HepG2 (cell line): ENCODE measurements around the gene ZCCHC3. TPM values are rescaled to one million over a fixed set of nuclear protein-coding genes. Genes with fewer than 3 reads are reported as not detected.

Source experiments
- CENPX ChIP-seq: sonication (generic); formaldehyde crosslinking; IDR thresholded peaks from 2 replicates; pipeline ENCODE4 v1.9.0; 2021; ENCODE audit warnings: mild to moderate bottlenecking, missing genetic modification reagents, moderate library complexity
- DBP ChIP-seq: sonication (generic); formaldehyde crosslinking; IDR thresholded peaks from 2 replicates; pipeline ENCODE4 v1.4.0; 2020; ENCODE audit warnings: missing genetic modification reagents; ENCODE audit errors: not compliant biosample characterization
- GABPB1 ChIP-seq: IDR thresholded peaks from 2 replicates; pipeline ENCODE4 v1.6.1; 2016; ENCODE audit warnings: mild to moderate bottlenecking, missing genetic modification reagents, moderate library complexity, missing compliant biosample characterization
- HDAC1 ChIP-seq: sonication (generic); formaldehyde crosslinking; IDR thresholded peaks from 2 replicates; pipeline ENCODE4 v1.5.1; 2020; ENCODE audit warnings: mild to moderate bottlenecking, missing genetic modification reagents
- HES4 ChIP-seq: sonication (generic); formaldehyde crosslinking; IDR thresholded peaks from 2 replicates; pipeline ENCODE4 v1.9.0; 2021; ENCODE audit warnings: mild to moderate bottlenecking, missing genetic modification reagents, borderline replicate concordance
- KLF15 ChIP-seq: sonication (generic); formaldehyde crosslinking; IDR thresholded peaks from 2 replicates; pipeline ENCODE4 v1.8.1; 2023; ENCODE audit warnings: borderline replicate concordance, mild to moderate bottlenecking, inconsistent platforms, missing genetic modification reagents, mixed read lengths
- KMT2B ChIP-seq: IDR thresholded peaks from 2 replicates; pipeline ENCODE4 v1.6.1; 2016; ENCODE audit warnings: missing genetic modification reagents, missing compliant biosample characterization
- MAX ChIP-seq: IDR thresholded peaks from 2 replicates; pipeline ENCODE4 v1.6.1; 2012; ENCODE audit warnings: inconsistent platforms
- PTBP1 ChIP-seq: fragments of 200-400 bp; formaldehyde crosslinking; IDR thresholded peaks from 2 replicates; pipeline ENCODE4 v1.6.1; 2018; ENCODE audit warnings: low read length, low read depth; ENCODE audit not compliant: poor library complexity, severe bottlenecking
- RFX5 ChIP-seq: IDR thresholded peaks from 2 replicates; pipeline ENCODE4 v1.6.1; 2011; ENCODE audit warnings: low read depth, low read length, improper control_type of control experiment
- RFXAP ChIP-seq: sonication (generic); formaldehyde crosslinking; IDR thresholded peaks from 2 replicates; pipeline ENCODE4 v1.4.0; 2020; ENCODE audit warnings: missing genetic modification reagents, borderline replicate concordance
- SMARCE1 ChIP-seq: fragments of 450-650 bp; IDR thresholded peaks from 2 replicates; pipeline ENCODE4 v1.6.1; 2017; ENCODE audit warnings: borderline replicate concordance
- TCF7 ChIP-seq: sonication (generic); IDR thresholded peaks from 2 replicates; pipeline ENCODE4 v1.6.1; 2016; ENCODE audit warnings: antibody characterized with exemption, low read depth
- U2AF1 ChIP-seq: fragments of 200-400 bp; formaldehyde crosslinking; optimal IDR thresholded peaks from 2 replicates; pipeline ENCODE3; 2017; ENCODE audit warnings: mild to moderate bottlenecking, low read depth, low read length
- ZBTB21 ChIP-seq: sonication (generic); formaldehyde crosslinking; IDR thresholded peaks from 2 replicates; pipeline ENCODE4 v1.4.0; 2020; ENCODE audit warnings: missing genetic modification reagents
- ZBTB49 ChIP-seq: sonication (generic); formaldehyde crosslinking; IDR thresholded peaks from 2 replicates; pipeline ENCODE4 v1.4.0; 2020; ENCODE audit warnings: missing genetic modification reagents, borderline replicate concordance
- ZFP41 ChIP-seq: sonication (generic); formaldehyde crosslinking; IDR thresholded peaks from 2 replicates; pipeline ENCODE4 v1.4.0; 2020; ENCODE audit warnings: mild to moderate bottlenecking, missing genetic modification reagents, borderline replicate concordance
- ZNF136 ChIP-seq: sonication (generic); formaldehyde crosslinking; IDR thresholded peaks from 2 replicates; pipeline ENCODE4 v1.8.1; 2022; ENCODE audit warnings: low read depth, mild to moderate bottlenecking, moderate library complexity, missing genetic modification reagents
- ZNF773 ChIP-seq: sonication (generic); formaldehyde crosslinking; IDR thresholded peaks from 2 replicates; pipeline ENCODE4 v1.4.0; 2020; ENCODE audit warnings: missing genetic modification reagents, borderline replicate concordance
- polyA plus RNA-seq, 8 experiments: library from polyadenylated mRNA; depleted of rRNA in 3 of 8; stranded (reverse) in 7 of 8; unstranded in 1 of 8; fragments of >200 nt; fragmentation: Illumina TruSeq in 4 of 8; extraction: Trizol in 4 of 8; gene quantifications; 2 replicates each; pipeline versions ENCODE4 v1.2.1 to v1.2.3, GENCODE V29; 2011 to 2016; ENCODE audit warnings: low read depth in 4 of 8, missing spikeins in 1 of 8, mixed read lengths in 1 of 8; ENCODE audit not compliant: insufficient read depth in 1 of 8
- total RNA-seq, 5 experiments: library from RNA; depleted of rRNA; stranded (reverse); fragments of >200 nt; fragmentation: Illumina TruSeq; extraction: Trizol; gene quantifications; 2 replicates each; pipeline ENCODE4 v1.2.3, GENCODE V29; 2016; ENCODE audit warnings: low read depth in 1 of 5
- TF ChIP-seq, protein P1 (sequence below): sonication (generic); formaldehyde crosslinking; IDR thresholded peaks from 2 replicates; pipeline ENCODE4 v1.4.0; 2020; ENCODE audit warnings: missing genetic modification reagents
- TF ChIP-seq, protein P2 (sequence below): sonication (generic); formaldehyde crosslinking; IDR thresholded peaks from 2 replicates; pipeline ENCODE4 v1.5.0; 2020; ENCODE audit warnings: missing genetic modification reagents

Gene ZCCHC3
- total and polyA plus RNA-seq, 2 of the 13 experiments (the other 11 are each of a cell fraction or from before 2014, with no cell fraction given): 46.6 to 63.0 TPM

DNA sequence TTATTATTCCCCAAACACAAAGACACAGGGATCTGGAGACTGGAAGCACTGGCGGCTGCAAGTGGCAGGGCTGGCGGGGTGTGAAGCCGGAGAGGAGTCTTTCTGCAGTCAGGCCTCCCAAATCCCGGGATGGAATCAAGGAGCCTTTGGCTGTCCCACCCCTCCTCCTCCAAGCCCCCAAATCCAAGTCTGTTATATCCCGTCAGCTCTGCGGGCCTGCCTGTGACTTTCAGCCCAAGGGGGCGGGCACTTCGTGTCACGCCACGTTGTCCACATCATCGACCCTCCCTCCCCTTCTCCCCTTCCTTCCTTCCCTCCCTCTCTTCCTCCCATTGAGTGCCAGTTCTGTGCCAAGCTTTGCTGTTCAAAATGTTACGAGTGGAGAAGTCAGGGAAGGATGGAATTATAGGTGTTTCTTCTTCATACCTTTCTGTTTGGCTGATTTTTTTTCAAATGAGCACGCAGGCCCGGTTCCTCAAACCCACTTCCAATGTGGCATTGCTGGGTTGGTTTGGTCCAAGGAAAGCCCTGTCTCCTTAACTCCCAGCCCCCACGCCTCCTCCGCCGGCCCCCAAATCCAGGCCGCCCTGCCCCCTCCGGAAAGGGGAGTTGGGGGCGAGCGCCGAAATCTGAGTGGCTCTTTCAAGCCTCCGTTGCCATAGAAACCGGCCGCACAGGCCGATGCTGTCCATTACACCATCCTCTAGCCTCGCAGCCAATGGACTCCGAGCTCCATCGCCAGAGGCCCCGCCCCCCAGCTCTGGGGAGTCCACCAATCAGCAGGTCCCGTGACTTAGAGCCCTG, 12.7 kb downstream of the ZCCHC3 start (continued):
- TF ChIP-seq RFXAP (CRISPR knock-in tag): peak; percentile 45; the same call in 1 of the 2 replicates
- no peak for TF ChIP-seq CENPX
- TF ChIP-seq, protein P1, sequence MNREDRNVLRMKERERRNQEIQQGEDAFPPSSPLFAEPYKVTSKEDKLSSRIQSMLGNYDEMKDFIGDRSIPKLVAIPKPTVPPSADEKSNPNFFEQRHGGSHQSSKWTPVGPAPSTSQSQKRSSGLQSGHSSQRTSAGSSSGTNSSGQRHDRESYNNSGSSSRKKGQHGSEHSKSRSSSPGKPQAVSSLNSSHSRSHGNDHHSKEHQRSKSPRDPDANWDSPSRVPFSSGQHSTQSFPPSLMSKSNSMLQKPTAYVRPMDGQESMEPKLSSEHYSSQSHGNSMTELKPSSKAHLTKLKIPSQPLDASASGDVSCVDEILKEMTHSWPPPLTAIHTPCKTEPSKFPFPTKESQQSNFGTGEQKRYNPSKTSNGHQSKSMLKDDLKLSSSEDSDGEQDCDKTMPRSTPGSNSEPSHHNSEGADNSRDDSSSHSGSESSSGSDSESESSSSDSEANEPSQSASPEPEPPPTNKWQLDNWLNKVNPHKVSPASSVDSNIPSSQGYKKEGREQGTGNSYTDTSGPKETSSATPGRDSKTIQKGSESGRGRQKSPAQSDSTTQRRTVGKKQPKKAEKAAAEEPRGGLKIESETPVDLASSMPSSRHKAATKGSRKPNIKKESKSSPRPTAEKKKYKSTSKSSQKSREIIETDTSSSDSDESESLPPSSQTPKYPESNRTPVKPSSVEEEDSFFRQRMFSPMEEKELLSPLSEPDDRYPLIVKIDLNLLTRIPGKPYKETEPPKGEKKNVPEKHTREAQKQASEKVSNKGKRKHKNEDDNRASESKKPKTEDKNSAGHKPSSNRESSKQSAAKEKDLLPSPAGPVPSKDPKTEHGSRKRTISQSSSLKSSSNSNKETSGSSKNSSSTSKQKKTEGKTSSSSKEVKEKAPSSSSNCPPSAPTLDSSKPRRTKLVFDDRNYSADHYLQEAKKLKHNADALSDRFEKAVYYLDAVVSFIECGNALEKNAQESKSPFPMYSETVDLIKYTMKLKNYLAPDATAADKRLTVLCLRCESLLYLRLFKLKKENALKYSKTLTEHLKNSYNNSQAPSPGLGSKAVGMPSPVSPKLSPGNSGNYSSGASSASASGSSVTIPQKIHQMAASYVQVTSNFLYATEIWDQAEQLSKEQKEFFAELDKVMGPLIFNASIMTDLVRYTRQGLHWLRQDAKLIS: no peak
- TF ChIP-seq SMARCE1: no peak
- TF ChIP-seq KMT2B (CRISPR knock-in tag): 0 out of 2 replicates have a peak, but pooled peaks have one; percentile 43
- TF ChIP-seq ZNF136 (CRISPR knock-in tag): peak; percentile 91; the same call in 1 of the 2 replicates
- TF ChIP-seq KLF15 (CRISPR knock-in tag): 0 out of 2 replicates have a peak, but pooled peaks have one; percentile 79
- peak; percentile 6 for TF ChIP-seq DBP (CRISPR knock-in tag)
- no peak for TF ChIP-seq ZFP41 (CRISPR knock-in tag)
- no peak for TF ChIP-seq HES4
- TF ChIP-seq MAX: peak; percentile 89
- peak; percentile 78 for TF ChIP-seq HDAC1
- peak; percentile 15; the same call in 1 of the 2 replicates for TF ChIP-seq ZBTB21 (CRISPR knock-in tag)
- peak; percentile 58; the same call in 1 of the 2 replicates for TF ChIP-seq GABPB1 (CRISPR knock-in tag)
- peak; percentile 37; the same call in 1 of the 2 replicates for TF ChIP-seq ZNF773 (CRISPR knock-in tag)
- no peak for TF ChIP-seq PTBP1
- TF ChIP-seq RFX5: peak; percentile 71
- TF ChIP-seq TCF7: no peak
- TF ChIP-seq, protein P2, sequence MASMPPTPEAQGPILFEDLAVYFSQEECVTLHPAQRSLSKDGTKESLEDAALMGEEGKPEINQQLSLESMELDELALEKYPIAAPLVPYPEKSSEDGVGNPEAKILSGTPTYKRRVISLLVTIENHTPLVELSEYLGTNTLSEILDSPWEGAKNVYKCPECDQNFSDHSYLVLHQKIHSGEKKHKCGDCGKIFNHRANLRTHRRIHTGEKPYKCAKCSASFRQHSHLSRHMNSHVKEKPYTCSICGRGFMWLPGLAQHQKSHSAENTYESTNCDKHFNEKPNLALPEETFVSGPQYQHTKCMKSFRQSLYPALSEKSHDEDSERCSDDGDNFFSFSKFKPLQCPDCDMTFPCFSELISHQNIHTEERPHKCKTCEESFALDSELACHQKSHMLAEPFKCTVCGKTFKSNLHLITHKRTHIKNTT (CRISPR knock-in tag): no peak
- no peak for TF ChIP-seq U2AF1
- TF ChIP-seq ZBTB49: no peak
